Loucy (cell line): ENCODE data around the gene CREBL2.

Experiments
- EZH2phosphoT487 ChIP-seq: fragments of 200-600 bp; IDR thresholded peaks from 2 replicates; pipeline ENCODE4 v1.6.1; 2018; ENCODE audit warnings: antibody characterized with exemption, mild to moderate bottlenecking, moderate library complexity, borderline replicate concordance
- TF ChIP-seq, protein P1 (sequence below): fragments of 200-600 bp; sonication (generic); conservative IDR thresholded peaks from 2 replicates; pipeline ENCODE4 v1.5.1; 2014; ENCODE audit warnings: mild to moderate bottlenecking, antibody characterized with exemption, low read length

DNA sequence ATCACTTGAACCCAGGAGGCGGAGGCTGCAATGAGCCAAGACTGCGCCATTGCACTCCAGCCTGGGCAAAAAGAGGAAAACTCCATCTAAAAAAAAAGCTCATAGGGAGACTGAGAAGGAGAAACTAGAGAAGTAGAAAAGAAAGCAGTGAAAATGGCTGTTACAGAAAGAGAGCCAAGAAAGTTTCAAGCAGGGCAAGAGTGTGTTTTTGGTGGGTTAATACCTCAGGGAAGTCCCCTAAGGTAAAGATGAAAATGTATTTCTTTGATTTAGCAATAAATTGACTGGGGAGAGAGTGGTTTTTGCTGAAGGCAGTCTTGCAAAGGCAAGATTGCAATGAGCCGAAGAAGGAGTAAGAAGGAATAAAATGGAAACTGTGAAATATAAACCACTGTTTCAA is 39.0 kb upstream of the CREBL2 start:
- TF ChIP-seq, protein P1, sequence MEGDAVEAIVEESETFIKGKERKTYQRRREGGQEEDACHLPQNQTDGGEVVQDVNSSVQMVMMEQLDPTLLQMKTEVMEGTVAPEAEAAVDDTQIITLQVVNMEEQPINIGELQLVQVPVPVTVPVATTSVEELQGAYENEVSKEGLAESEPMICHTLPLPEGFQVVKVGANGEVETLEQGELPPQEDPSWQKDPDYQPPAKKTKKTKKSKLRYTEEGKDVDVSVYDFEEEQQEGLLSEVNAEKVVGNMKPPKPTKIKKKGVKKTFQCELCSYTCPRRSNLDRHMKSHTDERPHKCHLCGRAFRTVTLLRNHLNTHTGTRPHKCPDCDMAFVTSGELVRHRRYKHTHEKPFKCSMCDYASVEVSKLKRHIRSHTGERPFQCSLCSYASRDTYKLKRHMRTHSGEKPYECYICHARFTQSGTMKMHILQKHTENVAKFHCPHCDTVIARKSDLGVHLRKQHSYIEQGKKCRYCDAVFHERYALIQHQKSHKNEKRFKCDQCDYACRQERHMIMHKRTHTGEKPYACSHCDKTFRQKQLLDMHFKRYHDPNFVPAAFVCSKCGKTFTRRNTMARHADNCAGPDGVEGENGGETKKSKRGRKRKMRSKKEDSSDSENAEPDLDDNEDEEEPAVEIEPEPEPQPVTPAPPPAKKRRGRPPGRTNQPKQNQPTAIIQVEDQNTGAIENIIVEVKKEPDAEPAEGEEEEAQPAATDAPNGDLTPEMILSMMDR = no peak
- TF ChIP-seq EZH2phosphoT487 = no peak
